Middle frontal gyrus (tissue), 1 donor: Measurements from ENCODE around the gene ADAT3.

ENCODE experiments used
- DNase-seq: peaks from one replicate; pipeline ENCODE4 v3.0.0-alpha.2; 2015; ENCODE audit warnings: low spot score; ENCODE audit errors: extremely low spot score

The ADAT3 gene

GRCh38 chr19:1912760-1913505, 7.7 kb downstream of the ADAT3 start:
- DNase-seq: no peak

DNA sequence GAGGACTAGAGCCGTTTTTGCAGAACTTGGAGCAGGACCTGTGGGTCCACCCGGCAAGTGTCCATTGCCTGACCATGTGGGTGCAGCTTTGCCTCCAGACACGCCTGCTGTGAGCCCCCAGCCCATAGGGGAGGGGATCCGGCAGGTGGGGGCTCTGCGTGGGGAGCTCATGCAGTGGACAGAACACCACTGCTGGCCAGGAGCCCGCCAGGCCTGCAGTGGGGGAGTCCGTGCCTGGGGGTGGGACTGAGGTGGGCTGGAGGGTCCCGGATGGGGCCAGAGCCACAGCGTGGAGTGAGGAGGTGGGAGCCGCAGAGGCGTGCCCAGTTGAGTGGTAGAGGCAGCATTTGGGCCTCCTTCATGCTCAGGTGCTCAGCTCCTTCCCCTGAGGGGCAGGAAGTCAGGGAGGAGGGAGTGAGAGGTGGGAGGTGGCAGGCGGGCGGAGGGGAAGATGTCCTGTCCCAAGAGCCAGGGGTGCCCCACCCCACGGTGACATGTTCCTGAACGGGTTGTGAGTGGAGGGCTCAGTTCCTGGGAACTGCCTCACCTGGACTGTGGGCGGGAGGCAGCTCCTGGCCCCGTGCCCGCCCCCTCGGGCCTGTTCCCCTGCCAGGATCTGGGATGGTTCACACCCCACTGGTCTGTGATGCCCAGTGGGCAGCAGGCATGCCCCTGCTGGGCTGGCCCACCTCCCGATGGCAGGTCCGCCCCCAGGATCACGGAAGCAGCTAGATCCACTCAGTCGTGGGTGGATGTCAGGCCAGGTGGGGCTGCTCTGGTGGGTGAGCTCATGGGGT, 8.8 kb downstream of the ADAT3 start:
- DNase-seq: no peak

- DNase-seq: no peak
These were observed 9.7 kb downstream of the ADAT3 start for GRCh38 chr19:1914826-1915341.

- no peak for DNase-seq
These were observed 11.9 kb downstream of the ADAT3 start for GRCh38 chr19:1917146-1917545.

DNA sequence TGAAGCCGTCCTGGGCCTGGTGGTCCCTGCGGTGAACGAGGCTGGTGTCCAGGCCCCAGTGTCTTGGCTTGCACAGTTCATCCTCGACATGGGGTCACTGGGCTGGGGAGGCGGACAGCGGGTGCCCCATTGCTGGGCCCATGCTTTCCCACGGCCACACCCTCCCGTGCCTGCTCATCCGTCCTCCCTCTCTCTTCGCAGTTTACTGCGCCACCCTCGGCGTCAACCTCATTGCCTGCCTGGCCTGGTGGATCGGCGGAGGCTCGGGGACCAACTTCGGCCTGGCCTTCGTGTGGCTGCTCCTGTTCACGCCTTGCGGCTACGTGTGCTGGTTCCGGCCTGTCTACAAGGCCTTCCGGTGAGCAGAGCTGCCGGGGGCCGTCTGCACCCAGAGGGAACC, 12.7 kb downstream of the ADAT3 start:
- DNase-seq: no peak

GRCh38 chr19:1918975-1919374, 13.8 kb downstream of the ADAT3 start:
- no peak for DNase-seq

GRCh38 chr19:1920644-1921043, 15.4 kb downstream of the ADAT3 start:
- DNase-seq: no peak

DNA sequence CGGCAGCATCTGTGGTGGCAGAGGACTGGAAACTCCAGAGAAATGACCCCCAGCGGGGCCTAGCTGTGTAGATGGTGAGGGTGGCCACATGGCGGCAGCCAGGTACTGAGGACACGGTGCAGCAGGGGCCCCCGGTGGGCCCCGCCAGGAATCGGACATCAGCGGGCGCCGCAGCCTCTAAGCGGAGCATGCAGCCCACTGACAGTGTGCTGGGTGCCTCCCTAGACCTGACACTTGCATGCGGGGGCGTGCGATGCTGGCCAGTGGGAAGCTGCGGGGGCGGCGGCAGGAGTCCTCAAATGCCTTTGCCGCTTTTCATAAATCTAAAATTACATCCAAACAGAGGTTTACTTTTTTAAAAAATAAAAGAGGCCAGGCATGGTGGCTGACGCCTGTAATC, 16.1 kb downstream of the ADAT3 start:
- DNase-seq: no peak

- no peak for DNase-seq
These were observed 16.6 kb downstream of the ADAT3 start for GRCh38 chr19:1921825-1922224.

DNA sequence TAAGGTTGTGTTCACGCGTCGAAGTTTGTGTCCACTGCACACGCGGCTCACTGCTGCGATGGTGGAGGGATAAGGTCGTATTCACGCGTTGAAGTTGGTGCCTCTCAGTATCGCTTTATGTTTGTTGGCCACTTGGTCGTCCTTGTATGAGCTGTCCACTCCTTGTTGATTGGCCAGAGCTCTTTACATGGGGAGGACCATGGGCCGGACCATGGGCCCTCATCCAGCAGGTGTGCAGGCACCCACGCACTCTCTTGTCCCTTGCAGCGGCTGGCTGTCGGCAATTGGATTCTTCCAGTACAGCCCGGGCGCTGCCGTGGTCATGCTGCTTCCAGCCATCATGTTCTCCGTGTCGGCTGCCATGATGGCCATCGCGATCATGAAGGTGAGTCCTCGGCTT, 17.6 kb downstream of the ADAT3 start:
- DNase-seq: no peak

DNA sequence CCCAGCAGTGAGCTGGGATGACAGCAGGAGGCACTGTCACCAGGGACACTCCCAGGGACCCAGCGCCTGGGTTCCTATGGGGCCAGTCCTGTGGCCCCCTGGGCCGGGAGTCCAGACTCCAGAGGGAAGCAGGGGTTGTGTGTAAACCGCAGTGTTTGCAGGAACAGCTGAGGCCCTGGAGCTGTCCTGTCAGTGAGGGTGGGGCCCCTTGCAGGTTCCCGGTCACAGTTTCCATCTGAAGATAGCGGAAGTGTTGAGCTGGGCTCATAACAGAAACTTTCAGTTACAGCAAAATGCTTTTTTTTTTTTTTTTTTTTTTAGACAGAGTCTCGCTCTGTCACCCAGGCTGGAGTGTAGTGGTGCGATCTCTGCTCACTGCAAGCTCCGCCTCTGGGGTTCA, 18.1 kb downstream of the ADAT3 start:
- no peak for DNase-seq

DNA sequence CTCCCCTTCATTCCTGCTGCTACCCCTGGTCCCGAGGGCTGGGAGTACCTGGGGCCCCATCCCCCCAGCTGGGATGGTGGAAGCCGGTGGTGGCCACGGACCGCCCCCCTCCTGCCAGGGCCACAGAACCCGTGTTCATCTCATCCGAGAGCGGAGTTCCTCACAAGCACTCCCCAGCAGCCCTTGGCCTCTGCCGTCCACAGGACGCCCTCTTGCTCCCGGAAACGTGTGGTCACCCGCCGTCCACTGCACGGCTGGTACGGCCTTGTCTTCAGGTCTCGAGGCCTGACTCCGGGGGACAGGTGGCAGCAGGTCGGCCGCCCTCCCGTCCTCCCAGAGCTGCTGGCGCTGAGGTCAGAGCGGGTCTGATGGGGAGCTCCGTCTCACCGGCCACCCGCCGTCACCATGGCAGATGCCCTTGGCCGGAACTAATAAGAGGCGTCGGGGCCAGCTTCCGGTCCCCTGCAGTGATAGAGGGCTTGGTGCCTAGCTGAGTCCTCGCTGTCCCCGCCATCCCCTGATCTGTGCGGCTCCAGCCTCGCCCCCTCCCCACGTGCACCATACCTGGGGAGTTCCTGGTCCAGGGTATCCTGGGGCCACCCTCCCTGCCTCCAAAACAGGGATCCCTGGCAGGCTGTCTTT, 19.2 kb downstream of the ADAT3 start:
- DNase-seq: no peak

DNA sequence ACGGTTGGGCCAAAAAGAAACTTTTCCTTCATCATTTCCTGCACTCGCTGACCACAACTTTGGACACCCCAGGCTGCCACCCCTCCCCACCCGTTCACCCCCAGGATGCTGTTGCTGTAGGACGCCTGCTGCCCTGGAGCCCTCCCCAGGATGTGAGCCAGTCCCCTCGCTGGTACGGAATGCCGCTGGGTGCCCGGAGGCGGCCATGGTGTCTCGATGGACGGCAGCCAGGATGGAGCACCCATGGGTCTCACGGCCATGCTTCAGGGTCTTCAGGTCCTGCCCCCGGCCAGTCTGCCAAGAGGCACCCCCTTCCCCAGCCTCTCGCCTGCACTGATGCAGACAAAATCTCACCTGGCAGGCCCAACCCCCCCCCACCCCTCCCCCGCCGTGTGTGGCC, 20.3 kb downstream of the ADAT3 start:
- DNase-seq: no peak

DNA sequence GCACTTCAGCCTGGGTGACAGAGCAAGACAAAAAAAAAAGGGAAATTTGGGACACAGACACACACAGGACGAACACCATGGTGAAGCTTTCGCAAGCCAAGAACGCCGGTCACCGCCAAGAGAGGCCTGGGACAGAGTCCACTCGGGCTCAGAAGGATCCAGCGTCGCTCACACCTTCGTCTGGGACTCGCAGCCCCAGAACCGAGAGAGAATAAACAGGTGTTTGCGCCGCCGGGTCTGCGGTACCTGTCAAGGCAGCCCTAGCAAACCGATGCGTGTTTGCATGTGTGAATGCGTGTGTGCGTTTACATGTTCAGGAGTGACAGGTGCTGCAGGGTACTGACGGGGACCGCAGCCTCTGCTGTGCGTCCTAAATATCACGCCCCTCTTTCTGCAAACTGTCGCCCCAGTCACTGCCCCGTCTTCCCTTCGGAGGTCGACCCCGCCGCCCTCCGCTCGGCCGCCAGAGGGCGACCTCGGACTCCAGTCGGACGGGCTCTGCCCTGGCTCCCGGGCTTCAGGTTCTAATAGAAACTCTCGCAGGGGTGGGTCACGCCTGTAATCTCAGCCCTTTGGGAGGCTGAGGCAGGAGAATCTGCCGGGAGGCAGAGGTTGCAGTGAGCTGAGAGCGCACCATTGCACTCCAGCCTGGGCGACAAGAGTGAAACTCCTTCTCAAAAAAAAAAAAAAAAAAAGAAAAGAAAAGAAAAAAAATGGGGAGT, 24.0 kb downstream of the ADAT3 start:
- no peak for DNase-seq

DNA sequence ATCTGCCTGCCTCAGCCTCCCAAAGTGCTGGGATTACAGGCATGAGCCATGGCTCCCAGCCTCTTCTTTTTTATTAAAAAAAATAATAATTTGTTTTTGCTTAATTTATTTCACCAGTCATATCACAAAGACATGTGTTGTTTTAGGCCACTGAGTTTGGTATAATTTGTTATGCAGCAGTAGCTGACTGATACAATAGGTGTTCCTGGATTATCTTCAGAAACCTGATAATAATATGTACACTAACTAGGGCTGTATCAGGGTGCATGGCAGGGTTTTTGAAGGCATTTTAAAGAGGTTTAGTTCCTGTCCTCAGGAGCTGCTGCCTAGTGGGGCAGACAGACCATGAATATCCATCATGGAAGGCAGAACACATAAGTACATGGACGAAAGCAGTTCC, 26.2 kb downstream of the ADAT3 start:
- no peak for DNase-seq

GRCh38 chr19:1932395-1932794, 27.2 kb downstream of the ADAT3 start:
- DNase-seq: no peak

DNA sequence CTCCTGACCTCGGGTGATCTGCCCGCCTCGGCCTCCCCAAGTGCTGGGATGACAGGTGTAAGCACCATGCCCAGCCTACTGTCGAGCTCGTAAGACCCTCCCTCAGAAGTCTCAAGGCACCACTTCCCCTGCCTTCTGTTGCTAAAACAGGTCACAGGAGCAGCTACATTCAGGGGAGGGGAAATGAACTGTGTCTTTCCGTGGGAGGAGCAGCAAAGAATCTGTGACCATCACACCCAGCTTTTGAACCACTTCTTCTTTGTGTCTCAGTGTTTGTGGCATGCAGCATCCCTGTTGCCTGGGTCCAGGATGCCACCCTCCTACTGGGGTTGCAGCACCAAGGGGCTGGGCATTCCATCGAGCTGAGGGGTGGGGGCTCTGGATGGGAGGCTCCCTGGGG, 28.0 kb downstream of the ADAT3 start:
- no peak for DNase-seq

- DNase-seq: no peak
These were observed 28.7 kb downstream of the ADAT3 start for GRCh38 chr19:1933942-1934341.

DNA sequence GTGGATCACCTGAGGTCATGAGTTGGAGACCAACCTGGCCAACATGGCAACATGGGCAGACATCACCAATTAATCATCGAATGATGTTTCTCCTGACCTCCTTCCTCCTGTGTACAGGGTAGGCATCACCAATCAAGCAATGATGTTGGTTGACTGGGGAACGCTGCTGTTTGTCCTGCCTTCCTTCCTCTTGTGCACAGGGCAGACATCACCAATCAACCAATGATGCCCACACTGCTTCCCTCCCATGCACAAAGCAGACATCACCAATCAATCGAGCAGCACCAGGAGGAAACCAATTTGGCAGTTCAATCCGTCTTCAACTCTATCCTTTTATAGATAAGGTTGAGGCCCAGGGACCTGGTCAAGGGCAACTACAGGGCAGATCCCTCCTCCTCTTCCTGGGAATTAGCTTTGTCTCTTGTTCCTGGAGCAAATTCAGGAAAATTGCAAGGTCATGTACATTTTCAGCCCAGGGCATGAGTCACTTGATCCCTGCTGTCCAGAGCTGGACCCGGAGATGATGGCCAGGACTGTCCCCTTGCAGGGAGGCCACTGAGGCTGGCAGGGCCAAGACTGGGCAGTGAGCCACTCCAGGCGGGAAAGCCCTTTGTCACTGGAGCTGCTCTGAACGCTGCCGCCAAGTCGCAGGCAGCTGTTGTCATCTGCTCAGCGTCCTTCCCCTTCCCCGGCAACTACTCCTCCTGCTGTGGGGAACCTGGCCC, 30.4 kb downstream of the ADAT3 start:
- DNase-seq: no peak

DNA sequence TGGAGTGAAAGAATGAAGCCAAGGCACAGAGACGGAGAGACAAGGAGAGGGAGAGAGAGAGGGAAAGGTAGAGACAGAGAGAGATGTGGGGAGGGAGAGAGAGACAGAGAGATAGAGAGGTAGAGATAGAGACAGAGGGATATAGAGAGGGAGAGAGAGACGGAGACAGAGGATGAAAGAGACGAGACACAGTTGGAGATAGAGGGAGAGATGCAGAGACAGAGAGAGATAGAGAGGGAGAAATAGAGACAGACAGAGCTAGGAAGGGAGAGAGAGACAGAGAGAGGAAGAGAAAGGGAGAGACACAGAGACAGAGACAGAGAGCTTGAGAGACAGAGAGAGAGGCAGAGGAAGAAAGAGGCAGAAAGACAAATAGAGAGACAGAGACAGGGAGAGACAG, 31.2 kb downstream of the ADAT3 start:
- no peak for DNase-seq
